GM12878 (cell line): ENCODE results near the gene ARHGAP19. TPM values are rescaled to one million over a fixed set of nuclear protein-coding genes. Genes with fewer than 3 reads are reported as not detected.

Experiments used
- ATAC-seq: fragments of 200-7000 bp; cut with Tn5 transposase; 3 replicates; pipeline ENCODE4 v1.9.1; 2020; ENCODE audit warnings: mild to moderate bottlenecking, moderate library complexity
- BruUV-seq: library from RNA; stranded (reverse); fragments of 400-500 nt; replicated peaks from 2 replicates; lab custom pipeline; 2021; lab: Mats Ljungman, UMichigan
- CTCF ChIA-PET: fragments of 300-600 bp; sonication (Branson Sonifier 250); formaldehyde crosslinking; extraction: SDS; loops from one replicate; lab custom pipeline; 2021; ENCODE audit warnings: inconsistent platforms; lab: Yijun Ruan, JAX
- POLR2A ChIA-PET: fragments of 350-600 bp; formaldehyde crosslinking; extraction: SDS; loops from one replicate; lab custom pipeline; 2021; ENCODE audit warnings: inconsistent platforms; lab: Charles Lee
- RAD21 ChIA-PET: fragments of 300-600 bp; sonication (Branson Sonifier 250); formaldehyde crosslinking; loops from one replicate; lab custom pipeline; 2023; ENCODE audit warnings: antibody characterized with exemption; ENCODE audit not compliant: unreplicated experiment; lab: Charles Lee
- SMC1A ChIA-PET: fragments of 300-600 bp; sonication (Branson Sonifier 250); formaldehyde crosslinking; loops from one replicate; lab custom pipeline; 2023; ENCODE audit not compliant: unreplicated experiment, uncharacterized antibody; lab: Charles Lee
- DNase-seq: peaks from one replicate; pipeline ENCODE4 v3.0.0-alpha.2; 2011; ENCODE audit warnings: low read depth, low spot score
- FAIRE-seq: peaks from 3 replicates; lab custom pipeline; 2011; peaks lifted over from hg19 to GRCh38; lab: Jason Lieb, UNC
- H2AFZ ChIP-seq: 2 replicates; pipeline ENCODE4 v1.6.0; 2011; ENCODE audit warnings: low read depth, low read length, control low read depth; ENCODE audit not compliant: control insufficient read depth
- H3K27ac ChIP-seq: 2 replicates; pipeline ENCODE4 v1.5.1; 2011; ENCODE audit warnings: control low read depth; ENCODE audit not compliant: control insufficient read depth, insufficient read depth
- H3K27me3 ChIP-seq, 2 experiments: replicated peaks in 1 of 2; 2 replicates each; pipeline versions ENCODE4 v1.6.0 to v1.6.1; 2011; ENCODE audit warnings: low read length in 1 of 2; ENCODE audit not compliant: control insufficient read depth in 2 of 2, insufficient read depth in 2 of 2
- H3K36me3 ChIP-seq, 2 experiments: 2 replicates each; pipeline ENCODE4 v1.5.1; 2011; ENCODE audit warnings: low read length in 1 of 2; ENCODE audit not compliant: control insufficient read depth in 2 of 2, insufficient read depth in 2 of 2
- H3K4me1 ChIP-seq: 2 replicates; pipeline ENCODE4 v1.6.1; 2011; ENCODE audit warnings: mild to moderate bottlenecking, low read length, moderate library complexity, mixed read lengths; ENCODE audit not compliant: control insufficient read depth, insufficient read depth
- H3K4me2 ChIP-seq: 2 replicates; pipeline ENCODE4 v1.6.0; 2011; ENCODE audit warnings: control low read depth; ENCODE audit not compliant: control insufficient read depth, insufficient read depth
- H3K4me3 ChIP-seq: fragments of 200-600 bp; sonication (generic); 2 replicates; pipeline ENCODE4 v1.5.1; 2016
- H3K79me2 ChIP-seq: 2 replicates; pipeline ENCODE4 v1.6.0; 2011; ENCODE audit warnings: low read length; ENCODE audit not compliant: control insufficient read depth, insufficient read depth
- H3K9ac ChIP-seq: 2 replicates; pipeline ENCODE4 v1.8.0; 2011; ENCODE audit warnings: low read length, control low read depth, mixed read lengths; ENCODE audit not compliant: control insufficient read depth, insufficient read depth
- H3K9me3 ChIP-seq: replicated peaks from 3 replicates; pipeline ENCODE4 v1.5.1; 2011; ENCODE audit warnings: mild to moderate bottlenecking, low read length; ENCODE audit not compliant: control insufficient read depth, insufficient read depth
- H4K20me1 ChIP-seq: 2 replicates; pipeline ENCODE4 v1.6.0; 2011; ENCODE audit not compliant: control insufficient read depth, insufficient read depth
- HDAC2 ChIP-seq: fragments of 200-600 bp; sonication (generic); IDR thresholded peaks from 2 replicates; pipeline ENCODE4 v1.6.1; 2017
- KLF5 ChIP-seq: fragments of 450-650 bp; IDR thresholded peaks from 2 replicates; pipeline ENCODE4 v1.6.1; 2014; ENCODE audit warnings: mild to moderate bottlenecking; ENCODE audit not compliant: partially characterized antibody
- POLR2AphosphoS2 ChIP-seq: IDR thresholded peaks from 2 replicates; pipeline ENCODE4 v1.6.1; 2011; ENCODE audit warnings: low read depth, mild to moderate bottlenecking, low read length, improper control_type of control experiment, moderate library complexity
- SIN3A ChIP-seq: IDR thresholded peaks from 2 replicates; pipeline ENCODE4 v1.6.1; 2012; ENCODE audit warnings: low read depth, low read length, improper control_type of control experiment
- YY1 ChIP-seq: IDR thresholded peaks from 2 replicates; pipeline ENCODE4 v1.6.1; 2011; ENCODE audit warnings: low read depth, mild to moderate bottlenecking, low read length
- WGBS: methylation state at CpG from one replicate; pipeline ENCODE4 v1.1.6; 2016; ENCODE audit warnings: low lambda C conversion rate; ENCODE audit not compliant: insufficient replicate concordance, insufficient coverage; ENCODE audit errors: missing lambda C conversion rate; 5-methylcytosine and 5-hydroxymethylcytosine counted together
- in situ Hi-C: fragments of 300-500 bp; cut with MboI; formaldehyde crosslinking; loops from 9 replicates; pipeline ENCODE4 v1.14.3; 2018; ENCODE audit warnings: mixed read lengths
- intact Hi-C: fragments of 100-400 bp; cut with micrococcal nuclease; formaldehyde crosslinking; loops from one replicate; pipeline ENCODE4 v1.14.2; 2022; ENCODE audit not compliant: unreplicated experiment
- polyA plus RNA-seq, 11 experiments: library from polyadenylated mRNA; depleted of rRNA in 4 of 11; unstranded in 6 of 11; stranded (reverse) in 5 of 11; fragments of >200 nt; fragmentation: Nextera tagmentation in 4 of 11; fragmentation: Illumina TruSeq in 1 of 11; extraction: Ambion mirVana in 4 of 11; extraction: Trizol in 1 of 11; gene quantifications; 1 replicate in 1 of 11; 2 replicates in 10 of 11; pipeline versions ENCODE4 v1.2.1 to v1.2.3, GENCODE V29; 2011 to 2016; ENCODE audit warnings: inconsistent platforms in 2 of 11, missing spikeins in 2 of 11, low read depth in 1 of 11
- total RNA-seq, 4 experiments: library from RNA; depleted of rRNA in 3 of 4; stranded (reverse); fragments of >200 nt in 3 of 4; fragmentation: Illumina TruSeq in 1 of 4; extraction: Trizol in 1 of 4; gene quantifications; 2 replicates each; pipeline versions ENCODE4 v1.2.1 to v1.2.3, GENCODE V29; 2013 to 2021
- TF ChIP-seq, protein P1 (sequence below): IDR thresholded peaks from 2 replicates; pipeline ENCODE4 v1.6.1; 2011; ENCODE audit warnings: low read depth, mild to moderate bottlenecking, low read length, moderate library complexity, borderline replicate concordance; ENCODE audit errors: extremely low read depth

The ARHGAP19 gene
- total and polyA plus RNA-seq, 10 of the 15 experiments (the other 5 are each of a cell fraction or from before 2014, with no cell fraction given) = 13.3 to 40.7 (median 22.6) TPM

GRCh38 chr10:97256356-97256755, 36.1 kb downstream of the ARHGAP19 start (continued):
- TF ChIP-seq, protein P1, sequence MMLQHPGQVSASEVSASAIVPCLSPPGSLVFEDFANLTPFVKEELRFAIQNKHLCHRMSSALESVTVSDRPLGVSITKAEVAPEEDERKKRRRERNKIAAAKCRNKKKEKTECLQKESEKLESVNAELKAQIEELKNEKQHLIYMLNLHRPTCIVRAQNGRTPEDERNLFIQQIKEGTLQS = no peak
- TF ChIP-seq SIN3A = no peak
- no peak for TF ChIP-seq KLF5
- no peak for TF ChIP-seq HDAC2

GRCh38 chr10:97255512-97256293, 36.7 kb downstream of the ARHGAP19 start:
- Histone ChIP-seq H3K9ac (no peak overlapping the region), H3K36me3 (peaks cover 0 to 18% of the 10 kb centered on the region in 2 experiments; a peak in 2 of 4 replicates), H3K9me3 (no peaks in the 10 kb centered on the region), H3K27ac (no peak overlapping the region), H3K4me3 (no peak overlapping the region), H3K27me3 (no peaks in the 10 kb centered on the region), H4K20me1 (no peaks in the 10 kb centered on the region), H2AFZ (no peak overlapping the region), H3K79me2 (no peaks in the 10 kb centered on the region), H3K4me1 (no peaks in the 10 kb centered on the region), H3K4me2 (no peak overlapping the region)
- DNase-seq (no peak), FAIRE-seq (no peak), ATAC-seq (no peak)
- ChIA-PET SMC1A (no interaction called here), CTCF (interaction anchor here (1.4 kb wide), 1 partner anchor 59 kb away, joined by 3 read pairs; no protein-coding TSS in a partner anchor), RAD21 (no interaction called here), POLR2A (no interaction called here)
- intact Hi-C loops = no loop called here
- 74% methylated on average over 5 of the region's 5 CpGs for WGBS
- TF ChIP-seq POLR2AphosphoS2 (no peak), YY1 (no peak)
- TSS peak; percentile 46 for BruUV-seq
- in situ Hi-C loops = no loop called here
